ENCODE results near the gene SIN3A. TPM values are rescaled to one million over a fixed set of nuclear protein-coding genes. Genes with fewer than 3 reads are reported as not detected.
A peak's percentile ranks its signal among the peaks of the same experiment; 100 is the strongest.

Gene SIN3A
- total and polyA plus RNA-seq, 9 of the 15 experiments (the other 6 are each of a cell fraction or from before 2014, with no cell fraction given): 11.1 to 70.3 (median 25.3) TPM

GRCh38 chr15:75453703-75454470 lies 2.4 kb upstream of the SIN3A start (continued):
- no peak; the same call in 1 of the 2 replicates for TF ChIP-seq ATF6 (CRISPR knock-in tag; IDR thresholded peaks at IDR 0.05)
- TF ChIP-seq TAF15 (IDR thresholded peaks at IDR 0.05; ENCODE audit: low read depth, low read length): no peak
- TF ChIP-seq, protein P1, sequence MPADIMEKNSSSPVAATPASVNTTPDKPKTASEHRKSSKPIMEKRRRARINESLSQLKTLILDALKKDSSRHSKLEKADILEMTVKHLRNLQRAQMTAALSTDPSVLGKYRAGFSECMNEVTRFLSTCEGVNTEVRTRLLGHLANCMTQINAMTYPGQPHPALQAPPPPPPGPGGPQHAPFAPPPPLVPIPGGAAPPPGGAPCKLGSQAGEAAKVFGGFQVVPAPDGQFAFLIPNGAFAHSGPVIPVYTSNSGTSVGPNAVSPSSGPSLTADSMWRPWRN (IDR thresholded peaks at IDR 0.05; ENCODE audit: low read depth): 0 out of 2 replicates have a peak, but pooled peaks have one; percentile 4
- TF ChIP-seq HDAC3 (IDR thresholded peaks at IDR 0.05; ENCODE audit: borderline replicate concordance, partially characterized antibody): no peak
- no peak for TF ChIP-seq ZNF217 (CRISPR knock-in tag; IDR thresholded peaks at IDR 0.05)
- peak; percentile 89 for TF ChIP-seq GABPA (tag; conservative IDR thresholded peaks at IDR 0.05; ENCODE audit: low read depth)
- peak; percentile 83 for TF ChIP-seq SPI1 (IDR thresholded peaks at IDR 0.05; ENCODE audit: borderline replicate concordance, low read depth, low read length)
- TF ChIP-seq, protein P2, sequence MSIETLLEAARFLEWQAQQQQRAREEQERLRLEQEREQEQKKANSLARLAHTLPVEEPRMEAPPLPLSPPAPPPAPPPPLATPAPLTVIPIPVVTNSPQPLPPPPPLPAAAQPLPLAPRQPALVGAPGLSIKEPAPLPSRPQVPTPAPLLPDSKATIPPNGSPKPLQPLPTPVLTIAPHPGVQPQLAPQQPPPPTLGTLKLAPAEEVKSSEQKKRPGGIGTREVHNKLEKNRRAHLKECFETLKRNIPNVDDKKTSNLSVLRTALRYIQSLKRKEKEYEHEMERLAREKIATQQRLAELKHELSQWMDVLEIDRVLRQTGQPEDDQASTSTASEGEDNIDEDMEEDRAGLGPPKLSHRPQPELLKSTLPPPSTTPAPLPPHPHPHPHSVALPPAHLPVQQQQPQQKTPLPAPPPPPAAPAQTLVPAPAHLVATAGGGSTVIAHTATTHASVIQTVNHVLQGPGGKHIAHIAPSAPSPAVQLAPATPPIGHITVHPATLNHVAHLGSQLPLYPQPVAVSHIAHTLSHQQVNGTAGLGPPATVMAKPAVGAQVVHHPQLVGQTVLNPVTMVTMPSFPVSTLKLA (conservative IDR thresholded peaks at IDR 0.05): peak; percentile 90 to 94
- peak; percentile 87 for TF ChIP-seq TFAP4 (CRISPR knock-in tag; IDR thresholded peaks at IDR 0.05; ENCODE audit: borderline replicate concordance)
- peak; percentile 92 for TF ChIP-seq CEBPB (tag; IDR thresholded peaks at IDR 0.05)
- TF ChIP-seq HDAC8 (tag; IDR thresholded peaks at IDR 0.05): no peak
- no peak for TF ChIP-seq ARID2 (IDR thresholded peaks at IDR 0.05)
- peak; percentile 86 for TF ChIP-seq GABPB1 (CRISPR knock-in tag; IDR thresholded peaks at IDR 0.05)
- TF ChIP-seq ATF4 (CRISPR knock-in tag; IDR thresholded peaks at IDR 0.05): no peak
- TF ChIP-seq, protein P3, sequence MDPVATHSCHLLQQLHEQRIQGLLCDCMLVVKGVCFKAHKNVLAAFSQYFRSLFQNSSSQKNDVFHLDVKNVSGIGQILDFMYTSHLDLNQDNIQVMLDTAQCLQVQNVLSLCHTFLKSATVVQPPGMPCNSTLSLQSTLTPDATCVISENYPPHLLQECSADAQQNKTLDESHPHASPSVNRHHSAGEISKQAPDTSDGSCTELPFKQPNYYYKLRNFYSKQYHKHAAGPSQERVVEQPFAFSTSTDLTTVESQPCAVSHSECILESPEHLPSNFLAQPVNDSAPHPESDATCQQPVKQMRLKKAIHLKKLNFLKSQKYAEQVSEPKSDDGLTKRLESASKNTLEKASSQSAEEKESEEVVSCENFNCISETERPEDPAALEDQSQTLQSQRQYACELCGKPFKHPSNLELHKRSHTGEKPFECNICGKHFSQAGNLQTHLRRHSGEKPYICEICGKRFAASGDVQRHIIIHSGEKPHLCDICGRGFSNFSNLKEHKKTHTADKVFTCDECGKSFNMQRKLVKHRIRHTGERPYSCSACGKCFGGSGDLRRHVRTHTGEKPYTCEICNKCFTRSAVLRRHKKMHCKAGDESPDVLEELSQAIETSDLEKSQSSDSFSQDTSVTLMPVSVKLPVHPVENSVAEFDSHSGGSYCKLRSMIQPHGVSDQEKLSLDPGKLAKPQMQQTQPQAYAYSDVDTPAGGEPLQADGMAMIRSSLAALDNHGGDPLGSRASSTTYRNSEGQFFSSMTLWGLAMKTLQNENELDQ (CRISPR knock-in tag; IDR thresholded peaks at IDR 0.05; ENCODE audit: borderline replicate concordance): no peak
- TF ChIP-seq RFX7 (CRISPR knock-in tag; IDR thresholded peaks at IDR 0.05): no peak
- no peak for TF ChIP-seq DLX4 (CRISPR knock-in tag; IDR thresholded peaks at IDR 0.05)

Measured in K562 (cell line).